GM12878 (cell line): Measurements from ENCODE around the gene TRIM41. TPM values are rescaled to one million over a fixed set of nuclear protein-coding genes. Genes with fewer than 3 reads are reported as not detected.

Source experiments
- BACH1 ChIP-seq: fragments of 450-650 bp; IDR thresholded peaks from 2 replicates; pipeline ENCODE4 v1.6.1; 2017; ENCODE audit warnings: mild to moderate bottlenecking, borderline replicate concordance
- BHLHE40 ChIP-seq, 2 experiments: fragments of 450-650 bp in 1 of 2; IDR thresholded peaks; 2 replicates each; pipeline ENCODE4 v1.6.1; 2011 to 2017; ENCODE audit warnings: low read depth in 2 of 2, borderline replicate concordance in 1 of 2, improper control_type of control experiment in 1 of 2, low read length in 1 of 2, mild to moderate bottlenecking in 1 of 2
- BMI1 ChIP-seq: fragments of 450-650 bp; IDR thresholded peaks from 2 replicates; pipeline ENCODE4 v1.6.1; 2016; ENCODE audit warnings: mild to moderate bottlenecking, moderate library complexity, borderline replicate concordance
- CBX5 ChIP-seq: sonication (generic); IDR thresholded peaks from 2 replicates; pipeline ENCODE4 v1.6.1; 2016; ENCODE audit warnings: low read depth, moderate library complexity, mild to moderate bottlenecking, inconsistent platforms
- CHD2 ChIP-seq: IDR thresholded peaks from 2 replicates; pipeline ENCODE4 v1.6.1; 2011; ENCODE audit warnings: low read depth, low read length, improper control_type of control experiment, borderline replicate concordance
- EED ChIP-seq: sonication (generic); IDR thresholded peaks from 2 replicates; pipeline ENCODE4 v1.6.1; 2016; ENCODE audit warnings: antibody characterized with exemption, low read depth
- EP300 ChIP-seq, 2 experiments: fragments of 150-350 bp in 1 of 2; IDR thresholded peaks; 2 replicates each; pipeline ENCODE4 v1.6.1; 2011 to 2012; ENCODE audit warnings: low read depth in 2 of 2, low read length in 2 of 2, borderline replicate concordance in 1 of 2, improper control_type of control experiment in 1 of 2, inconsistent platforms in 1 of 2; ENCODE audit not compliant: control insufficient read depth in 1 of 2
- GATAD2B ChIP-seq: fragments of 450-650 bp; conservative IDR thresholded peaks from 2 replicates; pipeline ENCODE4 v1.6.1; 2017; ENCODE audit warnings: low read depth, mild to moderate bottlenecking, moderate library complexity
- HSF1 ChIP-seq: fragments of 150-350 bp; IDR thresholded peaks from 2 replicates; pipeline ENCODE4 v1.6.1; 2014; ENCODE audit warnings: mild to moderate bottlenecking, low read depth, low read length
- MAX ChIP-seq: IDR thresholded peaks from 2 replicates; pipeline ENCODE4 v1.6.1; 2012; ENCODE audit warnings: low read depth, low read length, improper control_type of control experiment
- MEF2A ChIP-seq: IDR thresholded peaks from 2 replicates; pipeline ENCODE4 v1.6.1; 2011; ENCODE audit warnings: low read depth, mild to moderate bottlenecking, low read length, moderate library complexity; ENCODE audit not compliant: insufficient read depth
- NR2C1 ChIP-seq: fragments of 450-650 bp; IDR thresholded peaks from 2 replicates; pipeline ENCODE4 v1.6.1; 2017; ENCODE audit warnings: antibody characterized with exemption, mild to moderate bottlenecking, moderate library complexity
- NR2F1 ChIP-seq: fragments of 450-650 bp; conservative IDR thresholded peaks from 2 replicates; pipeline ENCODE4 v1.6.1; 2017; ENCODE audit warnings: mild to moderate bottlenecking
- PAX5 ChIP-seq: IDR thresholded peaks from 2 replicates; pipeline ENCODE4 v1.6.1; 2011; ENCODE audit warnings: low read depth, low read length, borderline replicate concordance
- RAD51 ChIP-seq: fragments of 450-650 bp; IDR thresholded peaks from 2 replicates; pipeline ENCODE4 v1.6.1; 2016; ENCODE audit warnings: moderate library complexity, mild to moderate bottlenecking, inconsistent platforms
- RELB ChIP-seq: fragments of 450-650 bp; IDR thresholded peaks from 2 replicates; pipeline ENCODE4 v1.6.1; 2017; ENCODE audit warnings: low read depth, mild to moderate bottlenecking, moderate library complexity
- SMARCA5 ChIP-seq: fragments of 450-650 bp; IDR thresholded peaks from 2 replicates; pipeline ENCODE4 v1.6.1; 2017; ENCODE audit warnings: mild to moderate bottlenecking
- STAT3 ChIP-seq: IDR thresholded peaks from 2 replicates; pipeline ENCODE4 v1.6.1; 2011; ENCODE audit warnings: low read depth, low read length, improper control_type of control experiment
- SUPT20H ChIP-seq: IDR thresholded peaks from 2 replicates; pipeline ENCODE4 v1.6.1; 2011; ENCODE audit warnings: low read depth, mild to moderate bottlenecking, low read length, moderate library complexity, borderline replicate concordance; ENCODE audit not compliant: control insufficient read depth
- TARDBP ChIP-seq: IDR thresholded peaks from 2 replicates; pipeline ENCODE4 v1.6.1; 2016; ENCODE audit warnings: borderline replicate concordance
- ZBTB33 ChIP-seq: fragments of 450-650 bp; IDR thresholded peaks from 2 replicates; pipeline ENCODE4 v1.6.1; 2017; ENCODE audit warnings: mild to moderate bottlenecking
- ZNF217 ChIP-seq: fragments of 450-650 bp; IDR thresholded peaks from 2 replicates; pipeline ENCODE4 v1.6.1; 2017; ENCODE audit warnings: antibody characterized with exemption, mild to moderate bottlenecking
- ZNF24 ChIP-seq: fragments of 450-650 bp; IDR thresholded peaks from 2 replicates; pipeline ENCODE4 v1.6.1; 2017; ENCODE audit warnings: antibody characterized with exemption, mild to moderate bottlenecking
- ZNF384 ChIP-seq: IDR thresholded peaks from 2 replicates; pipeline ENCODE4 v1.6.1; 2012; ENCODE audit warnings: low read depth, mild to moderate bottlenecking, low read length, improper control_type of control experiment, borderline replicate concordance
- polyA plus RNA-seq, 11 experiments: library from polyadenylated mRNA; depleted of rRNA in 4 of 11; unstranded in 6 of 11; stranded (reverse) in 5 of 11; fragments of >200 nt; fragmentation: Nextera tagmentation in 4 of 11; fragmentation: Illumina TruSeq in 1 of 11; extraction: Ambion mirVana in 4 of 11; extraction: Trizol in 1 of 11; gene quantifications; 1 replicate in 1 of 11; 2 replicates in 10 of 11; pipeline versions ENCODE4 v1.2.1 to v1.2.3, GENCODE V29; 2011 to 2016; ENCODE audit warnings: inconsistent platforms in 2 of 11, missing spikeins in 2 of 11, low read depth in 1 of 11
- total RNA-seq, 4 experiments: library from RNA; depleted of rRNA in 3 of 4; stranded (reverse); fragments of >200 nt in 3 of 4; fragmentation: Illumina TruSeq in 1 of 4; extraction: Trizol in 1 of 4; gene quantifications; 2 replicates each; pipeline versions ENCODE4 v1.2.1 to v1.2.3, GENCODE V29; 2013 to 2021

Gene TRIM41
- total and polyA plus RNA-seq, 10 of the 15 experiments (the other 5 are each of a cell fraction or from before 2014, with no cell fraction given): 1.0 to 28.9 (median 10.6) TPM

- TF ChIP-seq ZNF384: no peak
- TF ChIP-seq MEF2A: 0 out of 2 replicates have a peak, but pooled peaks have one; percentile 48
- TF ChIP-seq ZNF24: peak; percentile 76
- TF ChIP-seq SMARCA5: 0 out of 2 replicates have a peak, but pooled peaks have one; percentile 34
- TF ChIP-seq RELB: peak; percentile 96
- TF ChIP-seq GATAD2B: peak; percentile 94
- no peak for TF ChIP-seq SUPT20H
- TF ChIP-seq BACH1: peak; percentile 76
- TF ChIP-seq NR2F1: peak; percentile 100
- TF ChIP-seq EP300 (IDR thresholded peaks at IDR 0.05; ENCODE audit: borderline replicate concordance in 1 of 2, control insufficient read depth in 1 of 2, low read depth in 2 of 2, low read length in 2 of 2): peak; percentile 67 to 84; a peak in 3 of 4 replicates
- TF ChIP-seq EED: peak; percentile 71
- peak; percentile 98 to 99 for TF ChIP-seq BHLHE40 (IDR thresholded peaks at IDR 0.05; ENCODE audit: borderline replicate concordance in 1 of 2, low read depth in 2 of 2, low read length in 1 of 2)
- TF ChIP-seq HSF1: no peak
- TF ChIP-seq BMI1: peak; percentile 17; the same call in 1 of the 2 replicates
- TF ChIP-seq ZBTB33: no peak
- TF ChIP-seq STAT3: no peak
- TF ChIP-seq ZNF217: 0 out of 2 replicates have a peak, but pooled peaks have one; percentile 51
- TF ChIP-seq TARDBP: no peak
- TF ChIP-seq NR2C1: peak; percentile 60; the same call in 1 of the 2 replicates
- TF ChIP-seq MAX: no peak
- no peak for TF ChIP-seq CHD2
- no peak for TF ChIP-seq CBX5
- TF ChIP-seq RAD51: peak; percentile 84
- TF ChIP-seq PAX5: peak; percentile 98
Observed at GRCh38 chr5:181198905-181199519, 24.1 kb upstream of the TRIM41 start (continued).
